NCI-H2107 treated with DMSO at 0.1 percent for 48 hours (cell line): ENCODE results near the gene GGT6.
A peak's percentile ranks its signal among the peaks of the same experiment; 100 is the strongest.

ENCODE experiments used
- DNase-seq: peaks from one replicate; lab custom pipeline; 2025; ENCODE audit not compliant: unreplicated experiment; lab: John Stamatoyannopoulos, UW

The GGT6 gene

DNA sequence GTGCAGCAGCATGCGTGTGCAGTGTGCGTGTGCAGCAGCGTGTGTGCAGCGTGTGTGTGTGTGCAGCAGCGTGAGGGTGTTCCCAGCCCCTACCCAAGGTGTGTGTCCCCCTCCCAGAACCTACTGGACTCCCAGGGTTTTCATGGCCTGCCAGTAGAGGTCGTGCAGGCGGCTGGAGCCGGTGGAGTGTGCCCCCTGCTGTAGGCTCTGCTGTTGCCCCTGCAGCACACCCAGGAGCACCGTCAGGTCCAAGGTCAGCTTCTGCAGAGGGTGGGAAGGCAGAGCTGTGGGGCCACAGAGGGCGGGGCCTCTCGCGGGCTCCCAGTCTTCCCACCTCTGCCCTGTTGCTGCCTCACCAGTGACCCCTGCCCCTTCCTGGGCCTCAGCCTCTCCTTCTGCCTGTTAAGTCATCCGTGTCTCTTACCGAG lies 20.1 kb downstream of the GGT6 start:
- no peak for DNase-seq

- DNase-seq, result no peak
Measured at GRCh38 chr17:4539576-4540223, 20.7 kb downstream of the GGT6 start.

- DNase-seq, result no peak
Measured at GRCh38 chr17:4539025-4539424, 21.4 kb downstream of the GGT6 start.

GRCh38 chr17:4538236-4539002 lies 22.0 kb downstream of the GGT6 start:
- no peak for DNase-seq

DNA sequence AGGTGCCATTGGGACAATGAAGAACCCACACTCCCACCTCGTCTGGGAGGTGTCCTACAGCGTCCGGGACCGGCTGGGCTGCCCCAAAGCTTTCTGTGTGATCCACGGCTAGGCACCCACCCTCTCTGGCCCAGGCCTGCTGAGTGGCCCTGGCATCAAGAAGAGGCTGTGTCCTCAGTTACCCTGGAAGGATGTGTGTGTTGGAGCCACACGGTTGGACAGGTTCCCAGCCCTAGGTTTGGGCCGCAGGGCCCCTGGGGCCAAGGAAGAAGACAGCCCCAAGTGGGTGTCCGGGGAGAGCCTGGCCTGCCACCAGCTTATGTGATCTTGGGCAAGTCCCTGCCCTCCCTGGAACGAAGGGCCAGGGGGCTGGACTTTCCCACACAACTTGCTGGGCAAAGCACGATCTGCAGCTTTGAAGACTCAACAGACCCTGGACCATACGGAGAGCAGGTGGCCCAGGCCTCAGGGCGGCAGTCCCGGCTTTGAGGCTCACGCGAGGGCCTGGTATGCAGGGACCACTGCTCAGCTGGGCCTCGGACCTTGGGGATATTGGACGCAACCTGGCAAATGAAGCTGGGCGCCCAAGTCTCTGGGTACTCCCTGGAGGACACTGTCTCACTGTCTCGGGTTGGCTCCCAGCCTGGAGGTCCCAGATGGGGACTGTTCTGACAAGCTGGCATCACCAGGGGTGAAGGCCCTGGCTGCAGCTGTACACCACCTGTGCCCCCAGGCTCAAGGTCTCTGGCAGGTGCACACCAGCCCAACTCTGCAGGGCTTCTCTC lies 22.7 kb downstream of the GGT6 start:
- DNase-seq, result no peak

DNA sequence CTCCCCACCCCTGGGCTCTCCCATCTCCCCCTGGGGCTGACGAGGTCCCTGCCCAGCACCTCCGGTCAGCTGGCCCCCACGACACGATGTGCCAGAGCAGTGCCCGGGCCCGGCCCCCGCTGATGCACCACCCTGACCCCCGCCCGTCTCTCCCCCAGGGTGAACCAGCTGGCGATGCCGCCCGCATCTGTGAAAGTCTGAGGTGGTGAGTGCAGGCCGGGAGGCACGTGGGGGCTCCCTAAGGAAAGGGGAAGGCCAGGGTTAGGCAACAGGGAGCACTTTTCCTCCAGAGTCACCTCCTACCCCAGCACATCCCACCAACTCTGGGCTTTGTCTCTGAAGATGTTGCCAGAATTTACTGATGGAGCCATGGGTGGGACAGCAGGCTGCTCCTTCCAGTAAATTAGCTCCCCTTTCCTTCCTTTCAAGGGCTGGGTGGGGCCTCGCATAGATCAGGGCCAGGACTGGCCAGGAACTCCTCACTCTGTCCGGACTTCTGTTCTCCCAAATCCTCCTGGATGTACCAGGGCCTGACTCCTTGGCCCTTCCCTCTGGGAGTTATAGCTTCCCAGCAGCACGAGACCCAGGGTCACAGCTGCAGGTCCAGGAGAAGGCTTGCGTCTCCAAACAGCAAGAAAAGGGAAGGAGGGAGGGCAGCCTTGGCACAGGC lies 23.5 kb downstream of the GGT6 start:
- DNase-seq, result no peak

DNA sequence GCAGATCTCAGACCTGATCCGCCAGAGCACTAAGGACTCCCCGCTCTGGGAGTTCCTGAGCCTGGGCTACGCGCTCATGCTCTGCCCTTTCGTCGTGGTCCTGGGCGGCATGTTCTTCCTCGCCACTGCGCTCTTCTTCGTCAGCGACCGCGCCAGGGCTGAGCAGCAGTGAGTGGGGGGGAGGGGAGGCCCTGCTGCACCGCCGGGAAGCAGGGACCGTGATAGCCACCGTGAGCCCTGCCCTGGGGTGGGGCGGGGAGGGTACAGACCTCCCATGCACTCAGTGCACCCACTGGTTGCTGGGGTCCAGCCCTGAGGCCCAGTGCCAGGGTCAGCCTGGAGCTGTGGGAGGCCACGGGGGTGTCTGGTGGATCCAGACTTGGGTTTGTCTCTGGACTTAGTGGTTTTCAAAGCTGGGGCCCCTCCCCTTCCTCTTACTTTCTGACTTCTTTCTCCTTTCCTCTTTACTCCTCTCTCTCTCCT lies 24.1 kb downstream of the GGT6 start:
- no peak for DNase-seq

- DNase-seq, result no peak
Measured at GRCh38 chr17:4535667-4536258, 24.6 kb downstream of the GGT6 start.

DNA sequence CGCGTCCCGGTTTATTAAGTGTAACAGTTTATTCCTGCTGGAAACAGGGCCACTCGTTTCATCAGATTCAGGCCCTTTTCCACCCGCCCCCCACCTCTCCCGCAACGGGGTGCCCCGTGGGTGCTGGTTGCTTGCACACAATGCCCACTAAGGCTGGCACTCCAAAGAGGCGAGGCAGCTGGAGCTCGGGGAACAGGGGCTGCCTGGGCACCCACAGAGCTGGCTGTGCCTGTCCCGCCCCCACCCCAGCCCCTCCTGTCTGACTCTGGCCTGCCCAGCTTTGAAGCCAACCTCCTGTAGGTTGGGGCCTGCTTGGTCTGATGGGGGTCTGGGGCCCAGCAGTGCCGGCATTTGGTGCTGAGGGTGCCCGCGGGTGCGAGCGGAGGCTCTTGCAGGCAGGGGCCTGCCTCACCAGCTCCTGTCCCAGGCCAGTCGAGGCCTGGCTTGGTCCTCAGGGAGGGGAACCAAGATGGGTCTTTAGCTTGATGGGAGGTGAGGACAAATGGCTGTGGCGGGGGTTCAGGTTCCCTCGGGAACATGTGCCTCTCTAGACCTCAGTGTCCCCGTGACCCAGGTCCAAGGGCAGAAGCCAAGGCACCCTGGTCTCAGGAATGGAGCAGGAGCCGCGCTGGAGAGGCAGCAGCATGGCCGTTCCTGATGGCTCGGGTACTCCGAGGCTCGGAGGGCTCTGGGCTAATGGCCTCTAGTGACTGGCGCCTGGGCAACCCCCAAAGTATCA lies 25.3 kb downstream of the GGT6 start:
- no peak for DNase-seq

GRCh38 chr17:4534515-4534914 lies 25.9 kb downstream of the GGT6 start:
- no peak for DNase-seq

DNA sequence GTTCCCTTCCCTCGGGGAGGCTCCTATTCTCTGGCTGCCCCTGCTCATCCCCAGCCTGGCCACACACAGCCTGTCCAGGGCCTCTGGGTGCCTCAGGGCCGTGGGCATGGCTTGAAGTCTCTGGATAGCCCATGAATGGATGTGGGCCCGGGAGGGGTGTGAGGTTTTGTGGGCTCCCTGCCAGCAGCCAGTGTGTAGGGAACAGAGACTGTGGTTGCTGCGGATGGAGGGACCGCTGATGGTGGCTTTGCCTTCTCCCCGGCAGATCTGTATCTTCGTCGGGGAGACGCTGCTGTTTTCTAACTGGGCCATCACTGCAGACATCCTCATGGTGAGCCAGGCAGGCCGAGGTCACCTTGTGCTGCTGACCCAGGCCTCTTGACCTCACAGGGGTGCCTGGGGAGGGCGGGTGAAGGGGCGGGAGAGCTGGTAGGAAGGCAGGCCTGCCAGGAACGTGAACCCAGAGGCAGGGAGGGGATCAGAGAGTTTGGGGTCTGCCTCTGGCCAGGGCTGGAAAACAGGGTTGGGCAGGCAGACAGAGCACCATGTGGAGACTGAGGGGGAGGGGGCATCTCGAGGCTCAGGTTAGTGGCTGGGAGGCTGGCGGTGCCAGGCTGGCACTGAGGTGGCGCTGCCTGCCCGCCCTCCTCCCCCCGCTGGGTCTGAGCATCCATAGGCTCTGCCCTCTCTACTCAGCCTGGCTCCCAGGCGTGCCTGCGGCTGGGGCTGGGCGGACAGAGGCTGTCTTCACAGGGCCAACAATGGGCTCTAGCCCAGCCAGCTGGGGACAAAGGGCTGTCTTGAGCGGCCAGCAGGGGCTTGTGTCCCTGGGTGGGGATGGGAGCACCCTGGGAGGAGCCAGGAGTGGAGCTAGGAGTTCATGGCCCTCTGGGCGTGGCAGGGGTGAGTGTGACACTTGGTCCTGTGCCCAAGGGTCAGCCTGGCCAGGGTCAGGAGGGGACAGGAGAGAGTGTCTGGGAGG lies 26.6 kb downstream of the GGT6 start:
- peak; percentile 22 for DNase-seq

DNA sequence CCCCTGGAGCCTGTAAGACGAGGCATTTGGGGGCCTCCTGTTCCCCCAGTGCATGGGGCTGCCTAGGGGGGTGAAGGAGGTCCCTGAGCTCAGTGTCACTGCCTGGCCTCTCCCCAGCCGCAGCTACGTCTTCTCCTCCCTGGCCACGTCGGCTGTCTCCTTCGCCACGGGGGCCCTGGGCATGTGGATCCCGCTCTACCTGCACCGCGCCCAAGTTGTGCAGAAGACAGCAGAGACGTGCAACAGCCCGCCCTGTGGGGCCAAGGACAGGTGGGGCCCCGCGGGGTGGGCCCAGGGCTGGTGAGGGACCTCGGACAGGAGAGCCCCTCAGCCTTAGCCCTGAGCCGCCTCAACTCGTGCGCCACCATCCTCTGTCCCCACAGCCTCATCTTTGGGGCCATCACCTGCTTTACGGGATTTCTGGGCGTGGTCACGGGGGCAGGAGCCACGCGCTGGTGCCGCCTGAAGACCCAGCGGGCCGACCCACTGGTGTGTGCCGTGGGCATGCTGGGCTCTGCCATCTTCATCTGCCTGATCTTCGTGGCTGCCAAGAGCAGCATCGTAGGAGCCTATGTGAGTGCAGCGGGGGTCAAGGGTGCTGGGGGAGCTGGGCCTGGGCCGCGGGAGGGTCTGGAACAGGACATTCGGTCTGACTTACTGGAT lies 27.4 kb downstream of the GGT6 start:
- no peak for DNase-seq

- no peak for DNase-seq
Measured at GRCh38 chr17:4531988-4532736, 28.2 kb downstream of the GGT6 start.

DNA sequence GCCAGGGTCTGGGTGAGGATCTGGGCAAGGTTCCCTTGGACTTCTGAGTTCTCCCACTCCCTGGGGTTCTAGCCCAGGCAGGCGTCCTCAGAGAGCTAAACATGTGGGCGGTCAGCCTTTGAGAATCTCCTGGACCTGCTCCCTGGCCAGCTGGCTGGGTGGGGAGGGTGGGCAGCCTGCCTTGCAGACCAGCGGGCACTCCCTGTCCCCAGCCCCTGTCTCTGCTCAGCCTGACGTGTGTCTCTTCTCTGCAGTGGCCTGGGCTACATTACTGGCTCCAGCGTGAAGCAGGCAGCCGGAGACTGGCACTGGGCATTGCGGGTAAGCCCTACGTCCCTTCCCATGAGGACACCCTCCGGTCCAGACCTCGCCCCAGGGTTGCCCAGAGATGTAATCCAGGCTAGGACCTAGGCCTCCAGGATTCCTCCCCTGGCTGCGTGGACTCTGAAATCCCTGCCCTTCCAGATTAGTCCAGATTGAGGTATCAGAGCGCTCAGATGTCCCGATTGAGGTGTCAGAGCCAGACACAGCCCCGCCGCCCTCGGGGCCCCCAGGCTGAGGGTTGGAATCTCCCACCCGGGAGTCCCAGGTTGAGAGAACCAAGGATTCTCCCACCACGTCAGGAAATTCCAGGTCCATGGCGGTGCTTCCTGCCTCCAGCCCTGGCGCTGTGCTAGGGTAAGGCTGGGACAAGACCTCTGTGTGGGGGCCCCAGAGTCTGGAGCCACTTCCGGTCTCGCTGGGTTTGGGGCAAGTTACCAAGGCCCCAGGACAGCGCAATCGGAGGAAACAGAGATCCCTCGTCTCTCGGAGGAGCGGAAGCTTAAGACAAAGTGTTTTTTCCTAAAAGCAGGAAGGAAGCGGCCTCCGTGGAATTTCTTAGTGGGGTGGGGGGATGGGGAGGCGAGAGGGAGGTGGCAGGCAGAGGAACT lies 29.3 kb downstream of the GGT6 start:
- DNase-seq, result no peak

DNA sequence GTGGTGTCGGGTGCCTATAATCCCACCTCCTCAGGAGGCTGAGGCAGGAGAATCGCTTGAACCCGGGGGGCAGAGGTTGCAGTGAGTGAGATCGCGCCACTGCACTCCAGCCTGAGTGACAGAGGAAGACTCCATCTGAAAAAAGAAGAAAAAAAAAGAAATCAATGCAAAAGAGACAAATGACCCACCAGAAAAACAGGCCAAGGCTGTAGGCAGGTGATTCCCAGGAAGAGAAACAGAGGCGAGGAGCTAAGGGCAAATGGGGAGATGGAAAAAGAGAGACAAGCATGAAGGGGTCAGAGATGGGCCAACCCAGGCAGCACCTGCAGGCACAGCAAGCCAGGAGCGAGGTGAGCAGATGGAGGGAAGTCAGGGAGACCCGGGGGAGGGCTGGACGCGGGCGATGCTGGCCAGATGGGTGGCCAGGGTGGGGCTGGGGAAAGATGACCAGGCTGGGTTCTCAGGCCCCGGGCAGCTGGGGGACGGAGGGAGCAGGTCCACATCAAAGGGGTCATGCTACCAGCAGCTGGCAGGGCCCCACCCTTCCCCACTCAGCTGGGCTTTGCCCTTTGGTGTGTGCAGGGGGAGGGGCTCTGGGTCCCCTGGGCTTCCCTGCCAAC lies 30.7 kb downstream of the GGT6 start:
- DNase-seq, result no peak

- no peak for DNase-seq
Measured at GRCh38 chr17:4527566-4528125, 32.7 kb downstream of the GGT6 start.
